ENCODE results near the gene AHDC1. TPM values are rescaled to one million over a fixed set of nuclear protein-coding genes. Genes with fewer than 3 reads are reported as not detected.
"Not testable (repeated sequence)": the region's sequence is repeated elsewhere in the genome, so short reads cannot be mapped to it uniquely, and the experiment has no call there.

Gene AHDC1
- total RNA-seq, 1 experiment from 2014 or later = 33.7 TPM

- no peak for TF ChIP-seq REST (IDR thresholded peaks at IDR 0.05; ENCODE audit: low read depth)
- no peak for TF ChIP-seq CBX3 (IDR thresholded peaks at IDR 0.05; ENCODE audit: low read depth)
- TF ChIP-seq EZH2phosphoT487 (IDR thresholded peaks at IDR 0.05; ENCODE audit: borderline replicate concordance) = no peak
- TF ChIP-seq JUND (IDR thresholded peaks at IDR 0.05) = no peak
Observed at GRCh38 chr1:27621051-27621920, 17.3 kb upstream of the AHDC1 start (continued).

GRCh38 chr1:27619782-27620438 is 16.0 kb upstream of the AHDC1 start:
- ChIA-PET RAD21 (ENCODE audit: low non-redundant PET in 1 of 2, low total read pairs in 2 of 2, uncharacterized antibody in 2 of 2, unreplicated experiment in 2 of 2) (interaction anchor here in 1 of 2 experiments (1.2 kb wide), 1 partner anchor 9 kb away, joined by 3 read pairs; no protein-coding TSS in a partner anchor), POLR2A (interaction anchor here (0.9 kb wide), 1 partner anchor 22 kb away, joined by 3 read pairs; no protein-coding TSS in a partner anchor), CTCF (interaction anchor here (1.2 kb wide), 1 partner anchor 11 kb away, joined by 3 read pairs; no protein-coding TSS in a partner anchor)
- H3K27me3 ChIP-seq (ENCODE audit: insufficient read depth, low read length); ATAC-seq; intact Hi-C loops (cut with micrococcal nuclease); H3K9ac ChIP-seq (ENCODE audit: low read length); DNase-seq (ENCODE audit: low read depth, low spot score); H4K20me1 ChIP-seq (ENCODE audit: insufficient read depth); H3K36me3 ChIP-seq (ENCODE audit: control insufficient read depth in 1 of 2, insufficient read depth in 2 of 2, low read length in 2 of 2); H3K79me2 ChIP-seq (ENCODE audit: insufficient read depth, low read length); H2AFZ ChIP-seq (ENCODE audit: low read depth, low read length, poor library complexity, severe bottlenecking); H3K4me2 ChIP-seq (ENCODE audit: low read length); H3K4me1 ChIP-seq (ENCODE audit: control insufficient read depth in 1 of 2, insufficient read depth in 2 of 2, low read length in 2 of 2); BruUV-seq (replicated peaks); H3K27ac ChIP-seq (ENCODE audit: low read depth, low read length); H3K4me3 ChIP-seq (replicated peaks in 1 of 2; ENCODE audit: low read depth in 1 of 2, low read length in 2 of 2); H3K9me2 ChIP-seq (ENCODE audit: insufficient read depth); H3K9me3 ChIP-seq (ENCODE audit: control insufficient read depth in 1 of 2, insufficient read depth in 1 of 2, low read depth in 1 of 2, low read length in 2 of 2): not testable (repeated sequence)

Data from HCT116 (cell line).